ENCODE data around the gene ANKDD1B.

- TF ChIP-seq FOXM1 (IDR thresholded peaks at IDR 0.05; ENCODE audit: borderline replicate concordance, low read depth) (no peak), REST (IDR thresholded peaks at IDR 0.05; ENCODE audit: low read depth) (no peak), CEBPB (IDR thresholded peaks at IDR 0.05) (no peak), EP300 (IDR thresholded peaks at IDR 0.05; ENCODE audit: borderline replicate concordance) (no peak), MAX (IDR thresholded peaks at IDR 0.05) (no peak), YY1 (IDR thresholded peaks at IDR 0.05; ENCODE audit: low read depth) (no peak), TCF12 (IDR thresholded peaks at IDR 0.05; ENCODE audit: low read depth) (no peak), ZBTB7A (IDR thresholded peaks at IDR 0.05; ENCODE audit: low read depth) (no peak), EGR1 (IDR thresholded peaks at IDR 0.05) (no peak), RAD21 (IDR thresholded peaks at IDR 0.05; ENCODE audit: low read depth) (no peak), NFIC (IDR thresholded peaks at IDR 0.05) (no peak)
These were observed 16.5 kb downstream of the ANKDD1B start for GRCh38 chr5:75627801-75628200.

Measured in Ishikawa (cell line).